Effector CD8-positive, alpha-beta T cell (primary cell): ENCODE measurements around the gene DAPK2.
"Not testable (repeated sequence)": the region's sequence is repeated elsewhere in the genome, so short reads cannot be mapped to it uniquely, and the experiment has no call there.

ENCODE experiments used
- DNase-seq: peaks from one replicate; lab custom pipeline; 2025; lab: John Stamatoyannopoulos, UW

DAPK2 gene

GRCh38 chr15:64053674-64054073 lies 7.4 kb upstream of the DAPK2 start:
- not testable (repeated sequence) for DNase-seq

GRCh38 chr15:64052925-64053491 lies 6.7 kb upstream of the DAPK2 start:
- no peak for DNase-seq

- no peak for DNase-seq
Measured at GRCh38 chr15:64051407-64052259, 5.3 kb upstream of the DAPK2 start.

- no peak for DNase-seq
Measured at GRCh38 chr15:64051093-64051402, 4.8 kb upstream of the DAPK2 start.

- no peak for DNase-seq
Measured at GRCh38 chr15:64050281-64051092, 4.2 kb upstream of the DAPK2 start.

- no peak for DNase-seq
Measured at GRCh38 chr15:64048781-64049460, 2.6 kb upstream of the DAPK2 start.

- DNase-seq: no peak
Measured at GRCh38 chr15:64045774-64046420, 388 bp downstream of the DAPK2 start.

GRCh38 chr15:64045101-64045435 lies 1.2 kb downstream of the DAPK2 start:
- DNase-seq: no peak

GRCh38 chr15:64044300-64045100 lies 1.8 kb downstream of the DAPK2 start:
- DNase-seq: no peak

GRCh38 chr15:64038878-64039610 lies 7.2 kb downstream of the DAPK2 start:
- no peak for DNase-seq

- DNase-seq: no peak
Measured at GRCh38 chr15:64037966-64038365, 8.3 kb downstream of the DAPK2 start.

- no peak for DNase-seq
Measured at GRCh38 chr15:64037116-64037515, 9.2 kb downstream of the DAPK2 start.

- DNase-seq: no peak
Measured at GRCh38 chr15:64035525-64035924, 10.8 kb downstream of the DAPK2 start.

- DNase-seq: no peak
Measured at GRCh38 chr15:64034519-64034918, 11.8 kb downstream of the DAPK2 start.

GRCh38 chr15:64032329-64032728 lies 14.0 kb downstream of the DAPK2 start:
- DNase-seq: no peak

- DNase-seq: no peak
Measured at GRCh38 chr15:64030123-64030522, 16.2 kb downstream of the DAPK2 start.

GRCh38 chr15:64029633-64030032 lies 16.7 kb downstream of the DAPK2 start:
- no peak for DNase-seq

GRCh38 chr15:64029110-64029509 lies 17.2 kb downstream of the DAPK2 start:
- no peak for DNase-seq

GRCh38 chr15:64026591-64026990 lies 19.7 kb downstream of the DAPK2 start:
- DNase-seq: no peak
